Uterus (tissue), 2 donors: ENCODE results near the gene GRIP1.

Experiments
- CTCF ChIP-seq, 4 experiments: fragments of 200-600 bp in 2 of 4; fragments of 450-650 bp in 2 of 4; sonication (generic) in 2 of 4; IDR thresholded peaks; one replicate each; pipeline ENCODE4 v1.5.1; 2016 to 2019; ENCODE audit warnings: antibody characterized with exemption in 4 of 4, mild to moderate bottlenecking in 2 of 4, moderate library complexity in 1 of 4
- POLR2A ChIP-seq, 2 donors: fragments of 450-650 bp; IDR thresholded peaks; one replicate each; pipeline ENCODE4 v1.6.1; 2016; ENCODE audit warnings: antibody characterized with exemption in 2 of 2, mild to moderate bottlenecking in 1 of 2, moderate library complexity in 1 of 2

- TF ChIP-seq CTCF (IDR thresholded peaks at IDR 0.05) (peak; percentile 13 to 43 (median 28)), POLR2A (IDR thresholded peaks at IDR 0.05) (no peak)
Measured at GRCh38 chr12:66409195-66409871, 269.5 kb downstream of the GRIP1 start.
